Measurements from ENCODE around the gene RNF181. TPM values are rescaled to one million over a fixed set of nuclear protein-coding genes. Genes with fewer than 3 reads are reported as not detected.

The RNF181 gene
- total and polyA plus RNA-seq, 2 donors (not counting 3 experiments of a cell fraction or from before 2014, with no cell fraction given), result 142 to 629 TPM

GRCh38 chr2:85588645-85589044, 6.9 kb upstream of the RNF181 start:
- ChIA-PET POLR2A (no interaction called here), CTCF (no interaction called here)
- peaks cover 28% of the 10 kb centered on the region for H3K79me2 ChIP-seq (ENCODE audit: control insufficient read depth, insufficient read depth, low read length)
- peaks cover 66% of the 10 kb centered on the region for H3K4me1 ChIP-seq (ENCODE audit: control insufficient read depth, extremely low read depth, insufficient read depth, low read length)
- no peaks in the 10 kb centered on the region for H3K9me1 ChIP-seq (replicated peaks; ENCODE audit: control insufficient read depth, extremely low read depth, insufficient read depth, low read length)
- H3K4me3 ChIP-seq (replicated peaks in 1 of 3; ENCODE audit: insufficient read depth in 1 of 3, low read depth in 1 of 3, low read length in 3 of 3), result no peak overlapping the region
- H3K9ac ChIP-seq (replicated peaks; ENCODE audit: extremely low read depth, insufficient read depth, low read length), result no peak overlapping the region
- dilution Hi-C loops (cut with MboI; ENCODE audit: extremely low pct_ligation_motif_present, low sequenced_read_pairs) (no loop called here), intact Hi-C loops (cut with micrococcal nuclease) (no loop called here)
- no peaks in the 10 kb centered on the region for H3K9me3 ChIP-seq (replicated peaks; ENCODE audit: control insufficient read depth, insufficient read depth, low read length)
- H3K4me2 ChIP-seq (ENCODE audit: insufficient read depth, low read length), result no peak overlapping the region
- H3K36me3 ChIP-seq (ENCODE audit: control insufficient read depth in 2 of 2, extremely low read depth in 1 of 2, insufficient read depth in 2 of 2, low read length in 2 of 2), result peaks cover 0 to 10% of the 10 kb centered on the region in 2 experiments
- no peak for TF ChIP-seq GATA2 (IDR thresholded peaks at IDR 0.05; ENCODE audit: insufficient read depth, insufficient read length, low read depth, low read length)
- TF ChIP-seq MAX (IDR thresholded peaks at IDR 0.05; ENCODE audit: insufficient read depth, insufficient read length), result no peak
- TF ChIP-seq POLR2AphosphoS5 (IDR thresholded peaks at IDR 0.05; ENCODE audit: insufficient read depth, low read depth, low read length), result no peak
- TF ChIP-seq FOS (IDR thresholded peaks at IDR 0.05; ENCODE audit: borderline replicate concordance, insufficient read depth, low read length), result no peak
- no peak for TF ChIP-seq EZH2 (IDR thresholded peaks at IDR 0.05; ENCODE audit: borderline replicate concordance, low read depth, low read length, severe bottlenecking)
- no peak for TF ChIP-seq JUN (IDR thresholded peaks at IDR 0.05; ENCODE audit: borderline replicate concordance, insufficient read depth, insufficient read length, low read depth)
- no peak for TF ChIP-seq CTCF (IDR thresholded peaks at IDR 0.05; ENCODE audit: extremely low read depth in 1 of 2, insufficient read depth in 1 of 2, low read depth in 1 of 2, low read length in 2 of 2)
- no peak for TF ChIP-seq POLR2A (IDR thresholded peaks at IDR 0.05; ENCODE audit: low read depth, low read length)
- no peak for TF ChIP-seq MYC (IDR thresholded peaks at IDR 0.05; ENCODE audit: low read depth, low read length)
- no peak overlapping the region for H2AFZ ChIP-seq (ENCODE audit: low read depth, low read length)
- DNase-seq (ENCODE audit: low read depth, low spot score) (no peak), FAIRE-seq (no peak)
- no peaks in the 10 kb centered on the region for H4K20me1 ChIP-seq (replicated peaks; ENCODE audit: control insufficient read depth, extremely low read depth, insufficient read depth, low read length)
- no peaks in the 10 kb centered on the region for H3K27me3 ChIP-seq (ENCODE audit: control insufficient read depth in 2 of 2, insufficient read depth in 2 of 2, low read length in 2 of 2)
- BruUV-seq (replicated peaks), result no TSS peak
- peak overlapping the region; percentile 94 for H3K27ac ChIP-seq (ENCODE audit: insufficient read depth, low read depth, low read length)

Data from endothelial cell of umbilical vein (primary cell).